H1 (cell line): Measurements from ENCODE around the gene NR2F6. TPM values are rescaled to one million over a fixed set of nuclear protein-coding genes. Genes with fewer than 3 reads are reported as not detected.
A peak's percentile ranks its signal among the peaks of the same experiment; 100 is the strongest.

Experiments used
- BCL11A ChIP-seq, 2 experiments: IDR thresholded peaks; one replicate each; pipeline ENCODE4 v1.6.1; 2011; ENCODE audit warnings: low read depth in 2 of 2, low read length in 2 of 2, mild to moderate bottlenecking in 2 of 2
- HDAC2 ChIP-seq, 2 experiments: fragments of 300-600 bp in 1 of 2; sonication (generic) in 1 of 2; IDR thresholded peaks; 2 replicates each; pipeline ENCODE4 v1.6.1; 2011 to 2012; ENCODE audit warnings: low read depth in 2 of 2, low read length in 2 of 2, mild to moderate bottlenecking in 2 of 2, moderate library complexity in 2 of 2, borderline replicate concordance in 1 of 2, inconsistent platforms in 1 of 2
- KDM1A ChIP-seq: fragments of 200-600, 300-600 bp; sonication (generic); IDR thresholded peaks from 2 replicates; pipeline ENCODE4 v1.7.1; 2016; ENCODE audit warnings: mild to moderate bottlenecking, low read length, borderline replicate concordance
- KDM5A ChIP-seq: fragments of 200-600 bp; IDR thresholded peaks from 2 replicates; pipeline ENCODE4 v1.7.1; 2012; ENCODE audit warnings: mild to moderate bottlenecking, low read length, inconsistent platforms, mixed read lengths
- TAF1 ChIP-seq: IDR thresholded peaks from 2 replicates; pipeline ENCODE4 v1.6.1; 2011; ENCODE audit warnings: mild to moderate bottlenecking, low read depth, low read length
- polyA plus RNA-seq, 7 experiments: library from polyadenylated mRNA; depleted of rRNA in 3 of 7; stranded (reverse) in 5 of 7; unstranded in 2 of 7; fragments of >200 nt in 5 of 7; fragments of 200-250 nt in 2 of 7; gene quantifications; 1 replicate in 5 of 7; 2 replicates in 1 of 7; 4 replicates in 1 of 7; pipeline versions ENCODE4 v1.2.1 to v1.2.3, GENCODE V29; 2011 to 2013; ENCODE audit warnings: missing spikeins in 2 of 7, mixed read lengths in 2 of 7
- total RNA-seq: library from RNA; stranded (reverse); fragmentation: NEBNext Ultra II Directional; extraction: Animal tissue kit (Norgen Biotek cat#: 25700); gene quantifications from 2 replicates; pipeline ENCODE4 v1.2.1, GENCODE V29; 2021
- TF ChIP-seq, protein P1 (sequence below): IDR thresholded peaks from 2 replicates; pipeline ENCODE4 v1.6.1; 2012; ENCODE audit warnings: low read length, inconsistent platforms
- TF ChIP-seq, protein P2 (sequence below): fragments of 300-600 bp; sonication (generic); IDR thresholded peaks from 2 replicates; pipeline ENCODE4 v1.7.1; 2012; ENCODE audit warnings: low read length, moderate library complexity, mild to moderate bottlenecking, inconsistent platforms; ENCODE audit not compliant: insufficient replicate concordance

The NR2F6 gene
- total and polyA plus RNA-seq, 2 of the 8 experiments (the other 6 are each of a cell fraction or from before 2014, with no cell fraction given), result 99.7 to 114 TPM

DNA sequence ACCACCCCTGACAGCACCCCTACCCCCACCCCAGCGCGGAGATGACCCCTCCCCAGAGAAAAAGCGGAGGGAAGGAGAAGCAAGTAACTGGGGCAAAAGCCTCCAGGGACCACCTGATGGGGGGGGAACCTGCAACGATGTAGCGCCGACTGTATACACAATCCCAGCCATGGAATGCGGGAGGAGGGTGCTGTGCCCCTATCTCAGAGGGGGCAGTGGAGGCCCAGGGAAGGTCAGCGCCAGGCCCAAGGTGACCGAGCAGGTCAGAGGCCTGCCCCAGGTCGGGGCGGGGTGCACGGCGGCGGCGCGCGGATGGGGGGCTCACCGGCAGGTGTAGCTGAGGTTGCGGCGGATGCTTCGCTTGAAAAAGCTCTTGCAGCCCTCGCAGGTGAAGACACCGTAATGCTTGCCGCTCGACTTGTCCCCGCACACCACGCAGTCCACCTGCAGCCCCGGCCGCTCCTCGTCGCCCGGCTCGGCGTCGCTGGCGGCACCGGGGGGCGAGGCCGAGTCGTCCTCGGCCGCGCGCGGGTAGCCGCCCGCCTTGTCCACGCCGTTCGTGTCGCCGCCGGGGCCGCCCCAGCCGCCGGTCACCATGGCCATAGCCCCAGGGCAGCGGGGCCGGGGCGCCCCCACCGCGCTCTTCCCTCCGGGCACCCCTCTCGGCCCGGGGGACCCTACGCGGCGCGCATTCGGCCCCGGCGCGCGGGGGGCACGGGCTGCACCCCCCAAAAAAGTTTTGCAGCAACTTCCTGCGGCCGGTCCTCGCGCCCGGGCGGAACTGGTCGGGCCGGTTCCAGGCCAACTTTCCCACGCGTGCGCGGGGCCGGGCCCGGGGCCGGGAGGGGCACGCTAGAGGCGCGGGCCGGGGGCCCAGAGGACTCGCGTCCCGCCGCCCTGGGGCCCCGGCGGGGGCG is 843 bp downstream of the NR2F6 start (continued):
- TF ChIP-seq, protein P1, sequence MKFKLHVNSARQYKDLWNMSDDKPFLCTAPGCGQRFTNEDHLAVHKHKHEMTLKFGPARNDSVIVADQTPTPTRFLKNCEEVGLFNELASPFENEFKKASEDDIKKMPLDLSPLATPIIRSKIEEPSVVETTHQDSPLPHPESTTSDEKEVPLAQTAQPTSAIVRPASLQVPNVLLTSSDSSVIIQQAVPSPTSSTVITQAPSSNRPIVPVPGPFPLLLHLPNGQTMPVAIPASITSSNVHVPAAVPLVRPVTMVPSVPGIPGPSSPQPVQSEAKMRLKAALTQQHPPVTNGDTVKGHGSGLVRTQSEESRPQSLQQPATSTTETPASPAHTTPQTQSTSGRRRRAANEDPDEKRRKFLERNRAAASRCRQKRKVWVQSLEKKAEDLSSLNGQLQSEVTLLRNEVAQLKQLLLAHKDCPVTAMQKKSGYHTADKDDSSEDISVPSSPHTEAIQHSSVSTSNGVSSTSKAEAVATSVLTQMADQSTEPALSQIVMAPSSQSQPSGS, result no peak
- 0 out of 2 replicates have a peak, but pooled peaks have one; percentile 50 for TF ChIP-seq KDM1A
- no peak for TF ChIP-seq KDM5A
- no peak for TF ChIP-seq TAF1
- no peak for TF ChIP-seq BCL11A (IDR thresholded peaks at IDR 0.05; ENCODE audit: low read depth in 2 of 2, low read length in 2 of 2)
- TF ChIP-seq HDAC2 (IDR thresholded peaks at IDR 0.05; ENCODE audit: borderline replicate concordance in 1 of 2, low read depth in 2 of 2, low read length in 2 of 2), result no peak
- TF ChIP-seq, protein P2, sequence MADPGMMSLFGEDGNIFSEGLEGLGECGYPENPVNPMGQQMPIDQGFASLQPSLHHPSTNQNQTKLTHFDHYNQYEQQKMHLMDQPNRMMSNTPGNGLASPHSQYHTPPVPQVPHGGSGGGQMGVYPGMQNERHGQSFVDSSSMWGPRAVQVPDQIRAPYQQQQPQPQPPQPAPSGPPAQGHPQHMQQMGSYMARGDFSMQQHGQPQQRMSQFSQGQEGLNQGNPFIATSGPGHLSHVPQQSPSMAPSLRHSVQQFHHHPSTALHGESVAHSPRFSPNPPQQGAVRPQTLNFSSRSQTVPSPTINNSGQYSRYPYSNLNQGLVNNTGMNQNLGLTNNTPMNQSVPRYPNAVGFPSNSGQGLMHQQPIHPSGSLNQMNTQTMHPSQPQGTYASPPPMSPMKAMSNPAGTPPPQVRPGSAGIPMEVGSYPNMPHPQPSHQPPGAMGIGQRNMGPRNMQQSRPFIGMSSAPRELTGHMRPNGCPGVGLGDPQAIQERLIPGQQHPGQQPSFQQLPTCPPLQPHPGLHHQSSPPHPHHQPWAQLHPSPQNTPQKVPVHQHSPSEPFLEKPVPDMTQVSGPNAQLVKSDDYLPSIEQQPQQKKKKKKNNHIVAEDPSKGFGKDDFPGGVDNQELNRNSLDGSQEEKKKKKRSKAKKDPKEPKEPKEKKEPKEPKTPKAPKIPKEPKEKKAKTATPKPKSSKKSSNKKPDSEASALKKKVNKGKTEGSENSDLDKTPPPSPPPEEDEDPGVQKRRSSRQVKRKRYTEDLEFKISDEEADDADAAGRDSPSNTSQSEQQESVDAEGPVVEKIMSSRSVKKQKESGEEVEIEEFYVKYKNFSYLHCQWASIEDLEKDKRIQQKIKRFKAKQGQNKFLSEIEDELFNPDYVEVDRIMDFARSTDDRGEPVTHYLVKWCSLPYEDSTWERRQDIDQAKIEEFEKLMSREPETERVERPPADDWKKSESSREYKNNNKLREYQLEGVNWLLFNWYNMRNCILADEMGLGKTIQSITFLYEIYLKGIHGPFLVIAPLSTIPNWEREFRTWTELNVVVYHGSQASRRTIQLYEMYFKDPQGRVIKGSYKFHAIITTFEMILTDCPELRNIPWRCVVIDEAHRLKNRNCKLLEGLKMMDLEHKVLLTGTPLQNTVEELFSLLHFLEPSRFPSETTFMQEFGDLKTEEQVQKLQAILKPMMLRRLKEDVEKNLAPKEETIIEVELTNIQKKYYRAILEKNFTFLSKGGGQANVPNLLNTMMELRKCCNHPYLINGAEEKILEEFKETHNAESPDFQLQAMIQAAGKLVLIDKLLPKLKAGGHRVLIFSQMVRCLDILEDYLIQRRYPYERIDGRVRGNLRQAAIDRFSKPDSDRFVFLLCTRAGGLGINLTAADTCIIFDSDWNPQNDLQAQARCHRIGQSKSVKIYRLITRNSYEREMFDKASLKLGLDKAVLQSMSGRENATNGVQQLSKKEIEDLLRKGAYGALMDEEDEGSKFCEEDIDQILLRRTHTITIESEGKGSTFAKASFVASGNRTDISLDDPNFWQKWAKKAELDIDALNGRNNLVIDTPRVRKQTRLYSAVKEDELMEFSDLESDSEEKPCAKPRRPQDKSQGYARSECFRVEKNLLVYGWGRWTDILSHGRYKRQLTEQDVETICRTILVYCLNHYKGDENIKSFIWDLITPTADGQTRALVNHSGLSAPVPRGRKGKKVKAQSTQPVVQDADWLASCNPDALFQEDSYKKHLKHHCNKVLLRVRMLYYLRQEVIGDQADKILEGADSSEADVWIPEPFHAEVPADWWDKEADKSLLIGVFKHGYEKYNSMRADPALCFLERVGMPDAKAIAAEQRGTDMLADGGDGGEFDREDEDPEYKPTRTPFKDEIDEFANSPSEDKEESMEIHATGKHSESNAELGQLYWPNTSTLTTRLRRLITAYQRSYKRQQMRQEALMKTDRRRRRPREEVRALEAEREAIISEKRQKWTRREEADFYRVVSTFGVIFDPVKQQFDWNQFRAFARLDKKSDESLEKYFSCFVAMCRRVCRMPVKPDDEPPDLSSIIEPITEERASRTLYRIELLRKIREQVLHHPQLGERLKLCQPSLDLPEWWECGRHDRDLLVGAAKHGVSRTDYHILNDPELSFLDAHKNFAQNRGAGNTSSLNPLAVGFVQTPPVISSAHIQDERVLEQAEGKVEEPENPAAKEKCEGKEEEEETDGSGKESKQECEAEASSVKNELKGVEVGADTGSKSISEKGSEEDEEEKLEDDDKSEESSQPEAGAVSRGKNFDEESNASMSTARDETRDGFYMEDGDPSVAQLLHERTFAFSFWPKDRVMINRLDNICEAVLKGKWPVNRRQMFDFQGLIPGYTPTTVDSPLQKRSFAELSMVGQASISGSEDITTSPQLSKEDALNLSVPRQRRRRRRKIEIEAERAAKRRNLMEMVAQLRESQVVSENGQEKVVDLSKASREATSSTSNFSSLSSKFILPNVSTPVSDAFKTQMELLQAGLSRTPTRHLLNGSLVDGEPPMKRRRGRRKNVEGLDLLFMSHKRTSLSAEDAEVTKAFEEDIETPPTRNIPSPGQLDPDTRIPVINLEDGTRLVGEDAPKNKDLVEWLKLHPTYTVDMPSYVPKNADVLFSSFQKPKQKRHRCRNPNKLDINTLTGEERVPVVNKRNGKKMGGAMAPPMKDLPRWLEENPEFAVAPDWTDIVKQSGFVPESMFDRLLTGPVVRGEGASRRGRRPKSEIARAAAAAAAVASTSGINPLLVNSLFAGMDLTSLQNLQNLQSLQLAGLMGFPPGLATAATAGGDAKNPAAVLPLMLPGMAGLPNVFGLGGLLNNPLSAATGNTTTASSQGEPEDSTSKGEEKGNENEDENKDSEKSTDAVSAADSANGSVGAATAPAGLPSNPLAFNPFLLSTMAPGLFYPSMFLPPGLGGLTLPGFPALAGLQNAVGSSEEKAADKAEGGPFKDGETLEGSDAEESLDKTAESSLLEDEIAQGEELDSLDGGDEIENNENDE, result no peak
